ENCODE results near the gene TAL1. TPM values are rescaled to one million over a fixed set of nuclear protein-coding genes. Genes with fewer than 3 reads are reported as not detected.

The TAL1 gene
- total RNA-seq, 4 donors from 2014 or later = 3.0 to 4.2 (median 3.6) TPM

- Histone ChIP-seq H3K9me3 (no peaks in the 10 kb centered on the region), H3K4me3 (no peak overlapping the region), H3K27ac (peak overlapping the region in 2 of 4 donors; percentile 6 to 41), H3K27me3 (peaks cover 59% of the 10 kb centered on the region), H3K36me3 (no peaks in the 10 kb centered on the region), H3K4me1 (peaks cover 0 to 36% (median 13%) of the 10 kb centered on the region in 3 donors)
- TF ChIP-seq POLR2AphosphoS5 (IDR thresholded peaks at IDR 0.05) (no peak), EP300 (IDR thresholded peaks at IDR 0.05) (no peak), CTCF (IDR thresholded peaks at IDR 0.05) (no peak), POLR2A (IDR thresholded peaks at IDR 0.05) (no peak)
- WGBS, 2 donors (ENCODE audit: low coverage in 1 of 2) = 80% methylated on average over 1 of the region's 21 CpGs; no CpG with 5 or more reads in 1 of the 2 donors
- ATAC-seq = no peak
Measured at GRCh38 chr1:47235241-47235681, 3.2 kb upstream of the TAL1 start.

- no peaks in the 10 kb centered on the region for H3K9me3 ChIP-seq
- no peaks in the 10 kb centered on the region for H3K36me3 ChIP-seq
- H3K4me3 ChIP-seq = no peak overlapping the region
- H3K27ac ChIP-seq = no peak overlapping the region
- ATAC-seq = no peak
- peaks cover 69% of the 10 kb centered on the region for H3K27me3 ChIP-seq
- TF ChIP-seq POLR2A (IDR thresholded peaks at IDR 0.05) = no peak
- no peak for TF ChIP-seq EP300 (IDR thresholded peaks at IDR 0.05)
- TF ChIP-seq POLR2AphosphoS5 (IDR thresholded peaks at IDR 0.05) = no peak
- no peak for TF ChIP-seq CTCF (IDR thresholded peaks at IDR 0.05)
- peaks cover 0 to 44% (median 13%) of the 10 kb centered on the region in 3 donors for H3K4me1 ChIP-seq
- WGBS, 2 donors (ENCODE audit: low coverage in 1 of 2) = 63 to 69% methylated on average over 4 to 6 of the region's 6 CpGs
Measured at GRCh38 chr1:47233186-47233585, 1.2 kb upstream of the TAL1 start.

- Histone ChIP-seq H3K9me3 (no peaks in the 10 kb centered on the region), H3K4me3 (peak overlapping the region; percentile 8 to 49), H3K27ac (peak overlapping the region in 3 of 4 donors; percentile 64 to 77 (median 73)), H3K36me3 (no peaks in the 10 kb centered on the region), H3K27me3 (peaks cover 85% of the 10 kb centered on the region), H3K4me1 (peaks cover 0 to 53% (median 13%) of the 10 kb centered on the region in 3 donors)
- WGBS, 2 donors (ENCODE audit: low coverage in 1 of 2) = 6% methylated on average over 17 to 24 of the region's 62 CpGs
- ATAC-seq = no peak
- peak in 1 of 2 donors; percentile 26 for TF ChIP-seq POLR2A (IDR thresholded peaks at IDR 0.05)
- no peak for TF ChIP-seq EP300 (IDR thresholded peaks at IDR 0.05)
- no peak for TF ChIP-seq CTCF (IDR thresholded peaks at IDR 0.05)
- peak; percentile 90 for TF ChIP-seq POLR2AphosphoS5 (IDR thresholded peaks at IDR 0.05)
Measured at GRCh38 chr1:47231301-47232186, 481 bp downstream of the TAL1 start.

GRCh38 chr1:47230692-47231300 lies 1.2 kb downstream of the TAL1 start:
- H3K27ac ChIP-seq = peak overlapping the region in 3 of 4 donors; percentile 64 to 77 (median 73)
- peaks cover 0 to 59% (median 19%) of the 10 kb centered on the region in 3 donors for H3K4me1 ChIP-seq
- no peaks in the 10 kb centered on the region for H3K36me3 ChIP-seq
- H3K4me3 ChIP-seq = peak overlapping the region; percentile 8 to 49
- H3K27me3 ChIP-seq = peaks cover 93% of the 10 kb centered on the region
- no peaks in the 10 kb centered on the region for H3K9me3 ChIP-seq
- TF ChIP-seq POLR2A (IDR thresholded peaks at IDR 0.05) (no peak), POLR2AphosphoS5 (IDR thresholded peaks at IDR 0.05) (peak; percentile 12), EP300 (IDR thresholded peaks at IDR 0.05) (no peak)
- WGBS, 2 donors (ENCODE audit: low coverage in 1 of 2) = 10 to 20% methylated on average over 1 to 5 of the region's 44 CpGs
- ATAC-seq = no peak

Data from gastroesophageal sphincter (tissue), 4 donors.